K562 (cell line): ENCODE data around the gene LRRC47. TPM values are rescaled to one million over a fixed set of nuclear protein-coding genes. Genes with fewer than 3 reads are reported as not detected.

Source experiments
- ATAC-seq: fragments of 200-7000 bp; cut with Tn5 transposase; 3 replicates; pipeline ENCODE4 v1.9.1; 2020; ENCODE audit warnings: moderate library complexity
- BruUV-seq: library from RNA; stranded (reverse); fragments of 400-500 nt; replicated peaks from 2 replicates; lab custom pipeline; 2021; lab: Mats Ljungman, UMichigan
- CTCF ChIA-PET: fragments of 300-600 bp; formaldehyde crosslinking; extraction: SDS; loops from one replicate; lab custom pipeline; 2021; ENCODE audit warnings: low intra/inter-chr PET ratio; lab: Yijun Ruan, JAX
- POLR2A ChIA-PET: fragments of 300-600, 350-650 bp; sonication (Branson Sonifier 250); formaldehyde crosslinking; extraction: SDS; loops from one replicate; lab custom pipeline; 2021; ENCODE audit warnings: antibody characterized with exemption, inconsistent platforms; lab: Yijun Ruan, JAX
- DNase-seq, 4 experiments: peaks; one replicate each; pipeline versions ENCODE4 v3.0.0 to v3.0.0-alpha.2; 2011 to 2018; ENCODE audit warnings: low spot score in 3 of 4, mixed read lengths in 3 of 4; ENCODE audit errors: extremely low read depth in 1 of 4
- FAIRE-seq: peaks from 2 replicates; lab custom pipeline; 2011; peaks lifted over from hg19 to GRCh38; lab: Jason Lieb, UNC
- H2AFZ ChIP-seq: 2 replicates; pipeline ENCODE4 v1.6.0; 2011; ENCODE audit warnings: low read depth, low read length, control low read depth, inconsistent platforms
- H3K27ac ChIP-seq: fragments of 200-600 bp; 3 replicates; pipeline ENCODE4 v1.8.0; 2011; ENCODE audit warnings: low read depth, mild to moderate bottlenecking, control low read depth, inconsistent platforms, low read length, moderate library complexity, mixed read lengths; ENCODE audit errors: extremely low read depth
- H3K27me3 ChIP-seq, 2 experiments: fragments of 300-600 bp in 1 of 2; 2 replicates in 1 of 2; 3 replicates in 1 of 2; pipeline versions ENCODE4 v1.6.0 to v1.8.0; 2011; ENCODE audit warnings: inconsistent platforms in 2 of 2, low read length in 2 of 2, mild to moderate bottlenecking in 1 of 2, mixed read lengths in 1 of 2, moderate library complexity in 1 of 2; ENCODE audit not compliant: control insufficient read depth in 2 of 2, insufficient read depth in 2 of 2
- H3K36me3 ChIP-seq: fragments of 300-600 bp; 3 replicates; pipeline ENCODE4 v1.8.0; 2011; ENCODE audit warnings: mild to moderate bottlenecking, low read length, inconsistent platforms; ENCODE audit not compliant: control insufficient read depth, insufficient read depth
- H3K4me1 ChIP-seq, 2 experiments: fragments of 200-600 bp in 1 of 2; replicated peaks in 1 of 2; 2 replicates in 1 of 2; 3 replicates in 1 of 2; pipeline versions ENCODE4 v1.5.1 to v1.8.0; 2011; ENCODE audit warnings: inconsistent platforms in 2 of 2, low read length in 2 of 2, mild to moderate bottlenecking in 1 of 2, mixed read lengths in 1 of 2, moderate library complexity in 1 of 2; ENCODE audit not compliant: control insufficient read depth in 2 of 2, insufficient read depth in 2 of 2
- H3K4me2 ChIP-seq: 2 replicates; pipeline ENCODE4 v1.6.1; 2011; ENCODE audit warnings: low read length, control low read depth, inconsistent platforms, mixed read lengths; ENCODE audit not compliant: insufficient read depth
- H3K4me3 ChIP-seq: fragments of 200-600 bp; sonication (generic), shearing (Covaris generic); 2 replicates; pipeline ENCODE4 v1.5.1; 2016; ENCODE audit warnings: control low read depth, inconsistent platforms
- H3K79me2 ChIP-seq: fragments of 200-600 bp; 3 replicates; pipeline ENCODE4 v1.8.0; 2011; ENCODE audit warnings: low read length, inconsistent platforms; ENCODE audit not compliant: control insufficient read depth, insufficient read depth
- H3K9ac ChIP-seq, 2 experiments: 2 replicates each; pipeline versions ENCODE4 v1.6.0 to v1.6.1; 2011; ENCODE audit warnings: low read depth in 2 of 2, low read length in 2 of 2, control low read depth in 1 of 2, inconsistent platforms in 1 of 2, mild to moderate bottlenecking in 1 of 2, mixed read lengths in 1 of 2; ENCODE audit not compliant: insufficient read depth in 1 of 2
- H3K9me1 ChIP-seq: one replicate; pipeline ENCODE4 v1.6.0; 2011; ENCODE audit warnings: inconsistent platforms, mild to moderate bottlenecking, low read length, moderate library complexity; ENCODE audit not compliant: control insufficient read depth, insufficient read depth
- H3K9me3 ChIP-seq: replicated peaks from 2 replicates; pipeline ENCODE4 v1.5.1; 2011; ENCODE audit warnings: low read depth, low read length, inconsistent platforms; ENCODE audit not compliant: control insufficient read depth, insufficient read depth
- H4K20me1 ChIP-seq: replicated peaks from 2 replicates; pipeline ENCODE4 v1.6.1; 2011; ENCODE audit warnings: low read length, inconsistent platforms, mixed read lengths; ENCODE audit not compliant: control insufficient read depth, insufficient read depth
- POLR2G ChIP-seq: fragments of 200-400 bp; formaldehyde crosslinking; IDR thresholded peaks from 2 replicates; pipeline ENCODE4 v1.6.1; 2017; ENCODE audit warnings: low read depth, mild to moderate bottlenecking, antibody characterized with exemption, low read length, moderate library complexity
- WGBS: fragments of 100-300 bp; shearing (Covaris generic); methylation state at CpG from one replicate; pipeline ENCODE4 v1.1.6; 2016; ENCODE audit warnings: low coverage, mixed read lengths; ENCODE audit not compliant: insufficient coverage; ENCODE audit errors: missing lambda C conversion rate; 5-methylcytosine and 5-hydroxymethylcytosine counted together
- in situ Hi-C: fragments of 300-500 bp; cut with MboI; formaldehyde crosslinking; loops from 4 replicates; pipeline ENCODE4 v1.15.0; 2018; ENCODE audit warnings: inconsistent platforms, mixed read lengths
- intact Hi-C: fragments of 100-400 bp; cut with micrococcal nuclease; formaldehyde crosslinking; loops from 2 replicates; pipeline ENCODE4 v1.14.2; 2022
- polyA plus RNA-seq, 8 experiments: library from polyadenylated mRNA; depleted of rRNA in 4 of 8; stranded (reverse) in 5 of 8; unstranded in 3 of 8; fragments of >200 nt; fragmentation: Nextera tagmentation in 2 of 8; fragmentation: Illumina TruSeq in 1 of 8; extraction: Ambion mirVana in 2 of 8; extraction: Trizol in 1 of 8; gene quantifications; 2 replicates each; pipeline versions ENCODE4 v1.2.1 to v1.2.3, GENCODE V29; 2011 to 2014; ENCODE audit warnings: inconsistent platforms in 1 of 8, missing spikeins in 1 of 8
- total RNA-seq, 7 experiments: library from RNA; depleted of rRNA in 6 of 7; stranded (reverse); fragments of >200 nt in 6 of 7; fragmentation: Illumina TruSeq in 2 of 7; extraction: Trizol in 2 of 7; gene quantifications; 2 replicates each; pipeline versions ENCODE4 v1.2.1 to v1.2.3, GENCODE V29; 2011 to 2021; ENCODE audit warnings: low replicate concordance in 1 of 7
- TF ChIP-seq, protein P1 (sequence below): sonication (generic); formaldehyde crosslinking; IDR thresholded peaks from 2 replicates; pipeline ENCODE4 v1.8.0; 2023; ENCODE audit warnings: missing genetic modification reagents, mild to moderate bottlenecking, borderline replicate concordance

The LRRC47 gene
- total and polyA plus RNA-seq, 9 of the 15 experiments (the other 6 are each of a cell fraction or from before 2014, with no cell fraction given): 4.6 to 68.0 (median 35.9) TPM

DNA sequence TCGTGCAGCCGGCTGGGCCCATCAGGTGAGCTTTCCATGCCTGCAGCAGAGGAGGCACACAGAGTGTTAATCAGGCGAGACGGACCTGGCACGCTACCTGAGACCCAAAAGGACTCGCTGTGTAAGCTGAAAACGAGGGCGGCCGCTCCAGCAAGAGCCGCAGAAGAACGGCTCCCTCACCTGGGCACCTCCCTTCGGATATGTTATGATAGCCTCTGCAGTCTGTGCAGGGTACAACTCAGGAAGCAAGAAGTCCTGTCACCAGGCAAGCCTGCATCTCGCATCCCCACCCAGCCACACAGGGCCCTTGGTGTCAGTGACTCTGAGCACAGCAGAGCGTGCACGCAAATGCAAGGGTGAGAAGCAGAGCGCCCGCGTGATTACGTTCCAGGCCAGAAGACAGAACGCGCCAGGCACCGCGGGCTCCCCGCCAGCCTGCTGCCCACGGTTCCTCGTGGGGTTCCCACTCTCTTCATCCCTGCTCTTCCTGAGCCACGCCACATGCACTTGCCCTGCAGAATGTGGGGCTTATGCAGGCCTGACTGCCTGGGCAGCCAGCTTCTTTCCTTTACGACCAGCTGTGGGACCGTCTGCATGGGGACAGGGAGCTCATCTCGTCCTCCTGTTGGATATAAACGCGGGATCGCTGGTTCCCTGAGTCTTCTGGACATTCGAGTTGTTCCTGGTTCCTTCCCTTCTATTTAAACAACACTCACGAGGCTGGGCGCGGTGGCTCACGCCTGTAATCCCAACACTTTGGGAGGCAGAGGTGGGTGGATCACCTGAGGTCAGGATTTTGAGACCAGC lies 20.2 kb upstream of the LRRC47 start:
- 83% methylated on average over 38 of the region's 38 CpGs for WGBS

More for the DNA sequence above, 20.2 kb upstream of the LRRC47 start:
- DNase-seq: no peak
- Histone ChIP-seq H3K36me3 (peaks cover 25% of the 10 kb centered on the region; the same call in 2 of the 3 replicates), H3K9ac (peak overlapping the region in 1 of 2 experiments; percentile 32; a peak in 1 of 4 replicates), H3K4me1 (peaks cover 0 to 21% of the 10 kb centered on the region in 2 experiments; a peak in 1 of 5 replicates), H3K27me3 (no peaks in the 10 kb centered on the region), H3K4me2 (no peak overlapping the region), H3K9me3 (no peaks in the 10 kb centered on the region), H2AFZ (no peak overlapping the region), H3K9me1 (no peaks in the 10 kb centered on the region), H3K79me2 (no peaks in the 10 kb centered on the region), H3K27ac (no peak overlapping the region), H4K20me1 (no peaks in the 10 kb centered on the region), H3K4me3 (no peak overlapping the region)
- POLR2A ChIA-PET: interaction anchor here (0.7 to 1.9 kb wide), 2 partner anchors 13 to 23 kb away, joined by 3 to 8 read pairs; no protein-coding TSS in a partner anchor
- BruUV-seq: no TSS peak
- intact Hi-C loops (no loop called here), in situ Hi-C loops (no loop called here)
- no peak for ATAC-seq
- FAIRE-seq: no peak
- TF ChIP-seq POLR2G: peak; percentile 53; the same call in 1 of the 2 replicates
- TF ChIP-seq, protein P1, sequence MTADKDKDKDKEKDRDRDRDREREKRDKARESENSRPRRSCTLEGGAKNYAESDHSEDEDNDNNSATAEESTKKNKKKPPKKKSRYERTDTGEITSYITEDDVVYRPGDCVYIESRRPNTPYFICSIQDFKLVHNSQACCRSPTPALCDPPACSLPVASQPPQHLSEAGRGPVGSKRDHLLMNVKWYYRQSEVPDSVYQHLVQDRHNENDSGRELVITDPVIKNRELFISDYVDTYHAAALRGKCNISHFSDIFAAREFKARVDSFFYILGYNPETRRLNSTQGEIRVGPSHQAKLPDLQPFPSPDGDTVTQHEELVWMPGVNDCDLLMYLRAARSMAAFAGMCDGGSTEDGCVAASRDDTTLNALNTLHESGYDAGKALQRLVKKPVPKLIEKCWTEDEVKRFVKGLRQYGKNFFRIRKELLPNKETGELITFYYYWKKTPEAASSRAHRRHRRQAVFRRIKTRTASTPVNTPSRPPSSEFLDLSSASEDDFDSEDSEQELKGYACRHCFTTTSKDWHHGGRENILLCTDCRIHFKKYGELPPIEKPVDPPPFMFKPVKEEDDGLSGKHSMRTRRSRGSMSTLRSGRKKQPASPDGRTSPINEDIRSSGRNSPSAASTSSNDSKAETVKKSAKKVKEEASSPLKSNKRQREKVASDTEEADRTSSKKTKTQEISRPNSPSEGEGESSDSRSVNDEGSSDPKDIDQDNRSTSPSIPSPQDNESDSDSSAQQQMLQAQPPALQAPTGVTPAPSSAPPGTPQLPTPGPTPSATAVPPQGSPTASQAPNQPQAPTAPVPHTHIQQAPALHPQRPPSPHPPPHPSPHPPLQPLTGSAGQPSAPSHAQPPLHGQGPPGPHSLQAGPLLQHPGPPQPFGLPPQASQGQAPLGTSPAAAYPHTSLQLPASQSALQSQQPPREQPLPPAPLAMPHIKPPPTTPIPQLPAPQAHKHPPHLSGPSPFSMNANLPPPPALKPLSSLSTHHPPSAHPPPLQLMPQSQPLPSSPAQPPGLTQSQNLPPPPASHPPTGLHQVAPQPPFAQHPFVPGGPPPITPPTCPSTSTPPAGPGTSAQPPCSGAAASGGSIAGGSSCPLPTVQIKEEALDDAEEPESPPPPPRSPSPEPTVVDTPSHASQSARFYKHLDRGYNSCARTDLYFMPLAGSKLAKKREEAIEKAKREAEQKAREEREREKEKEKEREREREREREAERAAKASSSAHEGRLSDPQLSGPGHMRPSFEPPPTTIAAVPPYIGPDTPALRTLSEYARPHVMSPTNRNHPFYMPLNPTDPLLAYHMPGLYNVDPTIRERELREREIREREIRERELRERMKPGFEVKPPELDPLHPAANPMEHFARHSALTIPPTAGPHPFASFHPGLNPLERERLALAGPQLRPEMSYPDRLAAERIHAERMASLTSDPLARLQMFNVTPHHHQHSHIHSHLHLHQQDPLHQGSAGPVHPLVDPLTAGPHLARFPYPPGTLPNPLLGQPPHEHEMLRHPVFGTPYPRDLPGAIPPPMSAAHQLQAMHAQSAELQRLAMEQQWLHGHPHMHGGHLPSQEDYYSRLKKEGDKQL: no peak
- CTCF ChIA-PET: no interaction called here
